ENCODE data around the gene DNAJC16. TPM values are rescaled to one million over a fixed set of nuclear protein-coding genes. Genes with fewer than 3 reads are reported as not detected.

The DNAJC16 gene
- total RNA-seq, 1 donor from 2014 or later: 35.9 TPM

DNA sequence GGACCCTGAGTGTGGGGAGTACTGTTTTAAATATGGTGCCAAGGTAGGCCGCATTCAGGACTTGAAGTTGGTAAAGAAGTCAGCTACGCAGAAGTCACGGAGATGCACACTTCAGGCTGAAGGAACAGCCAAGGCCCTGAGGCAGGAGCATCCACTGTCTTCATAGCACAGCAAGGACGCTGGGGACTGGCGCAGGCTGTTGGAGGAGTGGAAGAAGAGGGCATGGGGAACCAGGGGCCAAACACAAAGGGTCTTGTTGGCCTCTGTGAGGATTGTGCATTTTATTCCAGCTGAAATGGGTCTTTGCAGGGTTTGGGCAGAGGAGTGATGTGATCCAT lies 16.6 kb downstream of the DNAJC16 start:
- TF ChIP-seq, protein P1, sequence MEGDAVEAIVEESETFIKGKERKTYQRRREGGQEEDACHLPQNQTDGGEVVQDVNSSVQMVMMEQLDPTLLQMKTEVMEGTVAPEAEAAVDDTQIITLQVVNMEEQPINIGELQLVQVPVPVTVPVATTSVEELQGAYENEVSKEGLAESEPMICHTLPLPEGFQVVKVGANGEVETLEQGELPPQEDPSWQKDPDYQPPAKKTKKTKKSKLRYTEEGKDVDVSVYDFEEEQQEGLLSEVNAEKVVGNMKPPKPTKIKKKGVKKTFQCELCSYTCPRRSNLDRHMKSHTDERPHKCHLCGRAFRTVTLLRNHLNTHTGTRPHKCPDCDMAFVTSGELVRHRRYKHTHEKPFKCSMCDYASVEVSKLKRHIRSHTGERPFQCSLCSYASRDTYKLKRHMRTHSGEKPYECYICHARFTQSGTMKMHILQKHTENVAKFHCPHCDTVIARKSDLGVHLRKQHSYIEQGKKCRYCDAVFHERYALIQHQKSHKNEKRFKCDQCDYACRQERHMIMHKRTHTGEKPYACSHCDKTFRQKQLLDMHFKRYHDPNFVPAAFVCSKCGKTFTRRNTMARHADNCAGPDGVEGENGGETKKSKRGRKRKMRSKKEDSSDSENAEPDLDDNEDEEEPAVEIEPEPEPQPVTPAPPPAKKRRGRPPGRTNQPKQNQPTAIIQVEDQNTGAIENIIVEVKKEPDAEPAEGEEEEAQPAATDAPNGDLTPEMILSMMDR (IDR thresholded peaks at IDR 0.05): no peak
- POLR2A ChIA-PET: no interaction called here
- no peak for DNase-seq
- H3K9me3 Mint-ChIP-seq: no peaks in the 10 kb centered on the region
- H3K4me3 Mint-ChIP-seq: no peak overlapping the region
- no peaks in the 10 kb centered on the region for H3K4me1 Mint-ChIP-seq
- no peaks in the 10 kb centered on the region for H3K27me3 Mint-ChIP-seq
- ATAC-seq (ENCODE audit: low read depth): no peak
- CTCF ChIA-PET: no interaction called here
- H3K27ac Mint-ChIP-seq: no peak overlapping the region
- intact Hi-C loops (cut with micrococcal nuclease): loop anchor here (5.0 kb wide), 1 partner anchor 179 kb away; no protein-coding TSS in a partner anchor
- peaks cover 81% of the 10 kb centered on the region for H3K36me3 Mint-ChIP-seq (ENCODE audit: low read depth)

DNA sequence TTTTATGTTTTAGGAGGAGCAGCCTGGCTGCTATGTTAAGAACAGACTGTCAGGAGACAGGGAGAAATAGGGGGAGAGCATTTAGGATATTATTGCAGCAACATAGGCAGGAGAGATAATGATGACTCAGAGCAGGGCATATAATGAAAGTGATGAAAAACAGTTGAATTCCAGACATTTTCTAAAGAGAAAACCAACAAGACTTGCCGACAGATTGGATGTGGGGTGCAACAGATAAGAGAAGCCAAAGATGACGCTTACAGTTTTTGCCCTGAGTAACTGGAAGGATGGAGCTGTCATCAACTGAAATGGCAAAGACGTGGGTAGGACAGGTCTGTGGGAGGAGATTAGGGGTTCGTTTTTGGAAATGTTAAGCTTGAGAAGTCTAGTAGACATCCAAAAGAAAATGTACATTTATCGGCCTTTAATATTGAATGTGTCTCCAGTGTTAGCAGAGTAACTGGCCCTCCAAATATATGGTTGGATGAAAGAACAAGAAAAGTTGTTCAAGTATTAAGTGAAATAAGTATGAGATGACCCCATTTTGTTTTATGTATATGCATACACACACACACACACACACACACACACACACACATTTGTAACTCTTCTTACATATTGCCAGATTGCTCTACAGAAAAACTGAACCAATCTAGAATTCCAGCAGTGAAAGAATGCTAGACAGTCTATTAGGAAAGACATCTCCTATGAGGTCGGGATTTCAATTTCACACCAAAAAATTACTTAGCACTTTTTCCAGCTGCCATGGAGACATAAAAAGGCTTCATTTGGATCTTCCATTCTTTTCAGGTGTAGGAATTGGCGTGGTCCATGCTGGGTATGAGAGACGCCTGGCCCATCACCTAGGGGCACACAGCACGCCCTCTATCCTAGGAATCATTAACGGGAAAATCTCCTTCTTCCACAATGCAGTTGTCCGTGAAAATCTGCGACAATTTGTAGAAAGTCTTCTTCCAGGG lies 17.2 kb downstream of the DNAJC16 start:
- H3K4me3 Mint-ChIP-seq: no peak overlapping the region
- H3K27me3 Mint-ChIP-seq: no peaks in the 10 kb centered on the region
- CTCF ChIA-PET: no interaction called here
- TF ChIP-seq, protein P1 (IDR thresholded peaks at IDR 0.05): no peak
- no peaks in the 10 kb centered on the region for H3K4me1 Mint-ChIP-seq
- H3K27ac Mint-ChIP-seq: no peak overlapping the region
- no peak for ATAC-seq (ENCODE audit: low read depth)
- intact Hi-C loops (cut with micrococcal nuclease): loop anchor here (5.0 kb wide), 1 partner anchor 178 kb away; no protein-coding TSS in a partner anchor
- POLR2A ChIA-PET: no interaction called here
- peaks cover 79% of the 10 kb centered on the region for H3K36me3 Mint-ChIP-seq (ENCODE audit: low read depth)
- no peaks in the 10 kb centered on the region for H3K9me3 Mint-ChIP-seq
- no peak for DNase-seq

DNA sequence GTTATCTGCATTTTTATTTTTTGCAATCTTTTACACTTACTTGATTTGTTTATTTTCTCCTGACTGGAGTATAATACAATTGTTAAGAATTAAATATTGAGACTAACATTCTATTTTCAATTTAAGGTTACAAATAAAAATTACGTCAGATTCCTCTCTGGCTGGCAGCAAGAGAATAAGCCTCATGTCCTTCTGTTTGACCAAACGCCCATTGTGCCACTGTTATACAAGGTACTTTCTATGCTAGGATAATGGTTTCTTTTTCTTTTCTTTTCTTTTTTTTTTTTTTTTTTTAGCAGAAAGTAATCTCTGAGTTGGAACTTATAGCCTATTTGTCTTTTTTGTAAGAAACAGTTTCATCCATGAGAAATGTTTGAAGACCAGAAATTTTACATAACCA lies 20.0 kb downstream of the DNAJC16 start:
- TF ChIP-seq, protein P1 (IDR thresholded peaks at IDR 0.05): no peak
- no peaks in the 10 kb centered on the region for H3K9me3 Mint-ChIP-seq
- intact Hi-C loops (cut with micrococcal nuclease): no loop called here
- H3K36me3 Mint-ChIP-seq (ENCODE audit: low read depth): peaks cover 83% of the 10 kb centered on the region
- ATAC-seq (ENCODE audit: low read depth): no peak
- ChIA-PET POLR2A (interaction anchor here (1.0 kb wide), 1 partner anchor 18 kb away, joined by 3 read pairs; no protein-coding TSS in a partner anchor), CTCF (no interaction called here)
- no peak overlapping the region for H3K27ac Mint-ChIP-seq
- no peak overlapping the region for H3K4me3 Mint-ChIP-seq
- DNase-seq: no peak
- no peaks in the 10 kb centered on the region for H3K4me1 Mint-ChIP-seq
- no peaks in the 10 kb centered on the region for H3K27me3 Mint-ChIP-seq

DNA sequence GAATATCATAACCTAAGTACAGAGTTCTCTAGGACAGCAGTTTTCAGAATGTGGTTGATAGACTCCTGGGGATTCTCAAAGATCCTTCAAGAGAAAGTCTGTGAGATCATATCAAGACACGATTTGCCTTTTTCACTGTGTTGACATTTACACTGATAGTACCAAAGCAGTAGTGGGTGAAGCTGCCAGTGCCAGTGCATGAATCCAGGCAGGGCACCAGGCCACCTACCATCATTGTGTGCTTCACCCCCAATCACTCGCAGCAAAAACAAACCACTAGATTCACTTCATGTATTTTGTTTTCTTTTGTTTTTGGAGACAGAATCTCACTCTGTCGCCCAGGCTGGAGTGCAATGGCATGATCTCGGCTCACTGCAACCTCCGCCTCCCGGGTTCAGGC lies 23.9 kb downstream of the DNAJC16 start:
- Mint-ChIP-seq H3K27ac (no peak overlapping the region), H3K27me3 (no peaks in the 10 kb centered on the region), H3K36me3 (ENCODE audit: low read depth) (peaks cover 53% of the 10 kb centered on the region), H3K9me3 (no peaks in the 10 kb centered on the region), H3K4me3 (no peak overlapping the region), H3K4me1 (no peaks in the 10 kb centered on the region)
- intact Hi-C loops (cut with micrococcal nuclease): no loop called here
- TF ChIP-seq, protein P1 (IDR thresholded peaks at IDR 0.05): no peak
- ATAC-seq (ENCODE audit: low read depth): no peak
- POLR2A ChIA-PET: no interaction called here
- DNase-seq: no peak
- CTCF ChIA-PET: no interaction called here

DNA sequence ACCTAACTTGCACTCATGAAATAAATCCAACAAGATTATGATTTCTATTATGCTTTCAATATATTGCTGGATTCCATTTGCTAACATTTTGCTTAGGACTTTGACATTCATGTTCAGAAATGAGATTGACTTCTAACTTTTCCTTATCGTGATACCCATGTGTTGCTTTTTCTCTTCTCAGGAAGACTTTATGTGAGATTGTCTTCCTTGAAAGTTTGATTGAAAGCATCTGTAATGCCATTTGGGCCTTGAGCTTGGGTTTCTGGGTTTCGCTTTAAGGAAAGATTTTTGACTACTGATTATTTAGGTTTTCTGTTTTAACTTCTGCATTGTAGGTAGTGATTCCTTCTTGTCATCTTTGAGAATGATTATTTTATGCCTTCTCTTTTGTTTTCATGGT lies 30.4 kb downstream of the DNAJC16 start:
- no peaks in the 10 kb centered on the region for H3K4me1 Mint-ChIP-seq
- H3K9me3 Mint-ChIP-seq: no peaks in the 10 kb centered on the region
- ATAC-seq (ENCODE audit: low read depth): no peak
- H3K27ac Mint-ChIP-seq: no peak overlapping the region
- no peak for DNase-seq
- TF ChIP-seq, protein P1 (IDR thresholded peaks at IDR 0.05): no peak
- H3K27me3 Mint-ChIP-seq: no peaks in the 10 kb centered on the region
- POLR2A ChIA-PET: no interaction called here
- CTCF ChIA-PET: no interaction called here
- H3K36me3 Mint-ChIP-seq (ENCODE audit: low read depth): peaks cover 25% of the 10 kb centered on the region
- H3K4me3 Mint-ChIP-seq: no peak overlapping the region
- intact Hi-C loops (cut with micrococcal nuclease): no loop called here

Measured in activated B cell treated with CpG ODN at 0.5 μM for 24 hours (primary cell).